GM21717 (cell line): ENCODE measurements around the gene ABCC1.
"Not testable (repeated sequence)": the region's sequence is repeated elsewhere in the genome, so short reads cannot be mapped to it uniquely, and the experiment has no call there.

Experiments used
- ATAC-seq: cut with Tn5 transposase; IDR thresholded peaks from one replicate; pipeline ENCODE4 v1.9.1; 2021; ENCODE audit warnings: mild to moderate bottlenecking, moderate library complexity; ENCODE audit not compliant: unreplicated experiment

Gene ABCC1

GRCh38 chr16:16102738-16103137, 153.3 kb downstream of the ABCC1 start:
- no peak for ATAC-seq

DNA sequence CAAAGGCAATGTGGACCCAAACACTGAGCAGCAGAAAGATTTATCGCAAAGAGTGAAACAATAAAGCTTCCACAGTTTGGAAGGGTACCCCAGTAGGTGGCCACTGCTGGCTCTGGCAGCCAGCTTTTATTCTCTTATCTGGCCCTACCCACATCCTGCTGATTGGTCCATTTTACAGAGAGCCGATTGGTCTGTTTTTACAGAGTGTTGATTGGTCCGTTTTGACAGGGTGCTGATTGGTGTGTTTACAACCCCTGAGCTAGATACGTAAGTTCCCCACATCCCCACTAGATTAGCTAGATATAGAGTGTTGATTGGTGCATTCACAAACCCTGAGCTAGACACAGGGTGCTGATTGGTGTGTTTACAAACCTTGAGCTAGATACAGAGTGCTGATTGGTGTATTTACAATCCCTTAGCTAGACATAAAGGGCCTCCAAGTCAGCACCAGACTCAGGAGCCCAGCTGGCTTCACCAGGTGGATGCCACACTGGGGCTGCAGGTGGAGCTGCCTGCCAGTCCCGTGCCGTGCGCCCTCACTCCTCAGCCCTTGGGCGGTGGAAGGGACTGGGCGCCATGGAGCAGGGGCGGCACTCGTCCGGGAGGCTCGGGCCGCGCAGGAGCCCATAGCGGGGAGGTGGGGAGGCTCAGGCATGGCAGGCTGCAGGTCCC, 154.9 kb downstream of the ABCC1 start:
- ATAC-seq: not testable (repeated sequence)

GRCh38 chr16:16104804-16105141, 155.4 kb downstream of the ABCC1 start:
- ATAC-seq: not testable (repeated sequence)

GRCh38 chr16:16105646-16106045, 156.2 kb downstream of the ABCC1 start:
- ATAC-seq: no peak

DNA sequence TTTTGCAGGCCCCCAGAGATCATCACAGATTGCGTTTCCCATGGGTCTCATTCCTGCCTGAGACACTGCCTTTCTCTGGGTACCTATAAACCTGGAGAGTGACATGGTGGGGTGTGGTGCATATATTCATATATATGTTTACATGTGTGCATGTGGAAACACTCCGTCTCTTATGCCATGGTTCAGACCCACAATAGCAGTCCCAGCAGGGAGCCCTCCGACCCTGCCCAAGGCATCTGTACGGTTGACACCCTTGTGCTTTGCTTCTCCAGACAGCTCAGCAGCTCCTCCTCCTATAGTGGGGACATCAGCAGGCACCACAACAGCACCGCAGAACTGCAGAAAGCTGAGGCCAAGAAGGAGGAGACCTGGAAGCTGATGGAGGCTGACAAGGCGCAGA, 157.1 kb downstream of the ABCC1 start:
- no peak for ATAC-seq

GRCh38 chr16:16107839-16108238, 158.4 kb downstream of the ABCC1 start:
- no peak for ATAC-seq

- ATAC-seq: no peak
Observed at GRCh38 chr16:16108759-16109158, 159.3 kb downstream of the ABCC1 start.

DNA sequence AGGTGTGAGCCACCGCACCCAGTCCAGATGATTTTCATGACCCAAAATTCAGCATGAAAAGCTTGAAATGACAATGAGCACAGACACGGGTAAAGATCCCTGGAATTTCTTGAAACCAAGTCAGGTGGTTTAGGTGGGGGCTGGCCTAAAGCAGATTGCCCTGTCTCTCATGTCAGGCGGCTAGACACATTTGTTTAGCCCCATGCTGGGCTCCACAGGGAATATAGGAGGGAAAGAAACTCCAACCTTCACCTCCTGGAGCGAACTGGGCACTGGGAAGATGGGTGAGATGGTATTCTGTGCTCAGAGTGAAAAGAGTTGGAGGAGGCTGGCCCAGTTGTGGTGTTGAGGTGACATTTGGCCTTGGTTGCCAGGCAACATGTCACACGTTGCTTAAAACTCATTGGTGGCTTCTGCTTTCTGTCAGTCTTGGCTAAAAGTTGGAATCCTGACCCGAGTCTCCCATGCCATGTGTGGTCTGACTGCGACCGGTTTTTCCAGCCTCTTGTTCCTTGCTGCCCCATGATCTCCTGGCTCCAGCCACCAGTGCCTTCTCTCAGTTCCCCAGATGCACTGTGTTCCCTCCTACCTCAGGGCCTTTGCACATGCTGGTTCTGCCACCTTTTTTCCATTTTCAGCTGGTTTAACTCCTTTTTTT, 160.2 kb downstream of the ABCC1 start:
- ATAC-seq: no peak

- ATAC-seq: no peak
Observed at GRCh38 chr16:16110111-16110490, 160.7 kb downstream of the ABCC1 start.

- ATAC-seq: no peak
Observed at GRCh38 chr16:16111639-16112038, 162.2 kb downstream of the ABCC1 start.

- no peak for ATAC-seq
Observed at GRCh38 chr16:16112450-16113053, 163.1 kb downstream of the ABCC1 start.

- no peak for ATAC-seq
Observed at GRCh38 chr16:16113076-16113475, 163.7 kb downstream of the ABCC1 start.

DNA sequence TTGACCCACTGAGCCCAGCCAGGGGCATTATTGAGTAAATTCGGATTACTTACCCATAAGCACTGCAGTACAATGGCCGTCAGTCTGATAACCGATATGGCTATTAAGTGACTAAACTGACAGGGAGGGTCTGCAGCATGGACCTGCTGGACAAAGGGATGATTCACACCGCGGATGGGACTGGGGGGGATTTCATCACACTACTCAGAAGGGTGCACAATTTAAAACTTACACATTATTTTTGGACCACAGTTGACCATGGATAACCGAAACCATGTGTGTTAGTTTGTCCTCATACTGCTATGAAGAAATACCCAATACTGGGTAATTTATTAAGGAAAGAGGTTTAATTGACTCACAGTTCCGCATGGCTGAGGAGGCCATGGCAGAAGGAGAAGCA, 167.4 kb downstream of the ABCC1 start:
- no peak for ATAC-seq

DNA sequence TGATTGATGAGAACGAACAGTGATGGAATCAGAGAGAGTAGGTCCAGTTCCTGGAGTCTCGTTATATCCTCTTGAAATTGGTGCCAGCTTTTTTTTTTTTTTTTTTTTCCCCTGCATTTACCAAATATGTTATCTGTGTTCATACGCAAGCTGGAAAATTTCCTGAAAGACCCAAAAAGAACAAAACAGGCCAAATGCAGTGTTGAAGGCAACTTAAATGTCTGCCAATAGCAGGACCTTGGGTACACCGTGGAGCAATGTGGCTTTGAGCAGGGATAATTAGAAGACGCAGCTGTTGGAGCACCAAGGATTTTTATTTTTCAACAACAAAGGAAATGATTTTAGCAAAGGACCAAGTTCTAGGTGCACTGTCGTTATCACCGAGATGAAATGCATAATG, 168.9 kb downstream of the ABCC1 start:
- ATAC-seq: no peak

GRCh38 chr16:16120044-16120381, 170.6 kb downstream of the ABCC1 start:
- no peak for ATAC-seq

GRCh38 chr16:16120382-16121184, 171.2 kb downstream of the ABCC1 start:
- no peak for ATAC-seq

DNA sequence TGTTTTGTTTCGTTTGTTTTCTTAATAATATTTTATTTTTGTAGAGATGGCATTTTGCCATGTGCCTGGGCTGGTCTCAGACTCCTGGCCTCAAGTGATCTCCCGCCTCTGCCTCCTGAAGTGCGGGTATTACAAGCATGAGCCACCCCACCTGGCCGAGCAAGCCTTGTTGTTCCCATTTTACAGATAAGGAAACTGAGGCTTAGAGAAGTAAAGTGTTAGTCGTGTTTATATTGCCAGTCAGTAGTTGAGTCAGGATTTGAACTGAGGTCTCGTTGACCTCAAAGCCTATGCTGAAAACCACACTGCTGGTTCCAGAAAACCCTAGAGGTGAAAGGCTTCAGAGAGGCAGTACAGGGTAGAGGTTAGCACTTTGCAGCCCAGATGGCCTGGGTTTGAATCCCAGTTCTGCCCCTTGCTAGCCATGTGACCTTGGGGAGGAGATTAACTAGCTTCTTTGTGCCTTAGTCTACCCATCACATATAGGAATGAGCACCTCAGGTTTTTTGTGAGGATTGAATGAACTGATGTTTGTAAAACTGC, 171.8 kb downstream of the ABCC1 start:
- ATAC-seq: no peak

- no peak for ATAC-seq
Observed at GRCh38 chr16:16122264-16122663, 172.8 kb downstream of the ABCC1 start.

GRCh38 chr16:16124438-16124837, 175.0 kb downstream of the ABCC1 start:
- ATAC-seq: no peak

- ATAC-seq: no peak
Observed at GRCh38 chr16:16124974-16125373, 175.6 kb downstream of the ABCC1 start.

- no peak for ATAC-seq
Observed at GRCh38 chr16:16126896-16127295, 177.5 kb downstream of the ABCC1 start.
